Measurements from ENCODE around the gene PLA1A.
A peak's percentile ranks its signal among the peaks of the same experiment; 100 is the strongest.

The PLA1A gene

DNA sequence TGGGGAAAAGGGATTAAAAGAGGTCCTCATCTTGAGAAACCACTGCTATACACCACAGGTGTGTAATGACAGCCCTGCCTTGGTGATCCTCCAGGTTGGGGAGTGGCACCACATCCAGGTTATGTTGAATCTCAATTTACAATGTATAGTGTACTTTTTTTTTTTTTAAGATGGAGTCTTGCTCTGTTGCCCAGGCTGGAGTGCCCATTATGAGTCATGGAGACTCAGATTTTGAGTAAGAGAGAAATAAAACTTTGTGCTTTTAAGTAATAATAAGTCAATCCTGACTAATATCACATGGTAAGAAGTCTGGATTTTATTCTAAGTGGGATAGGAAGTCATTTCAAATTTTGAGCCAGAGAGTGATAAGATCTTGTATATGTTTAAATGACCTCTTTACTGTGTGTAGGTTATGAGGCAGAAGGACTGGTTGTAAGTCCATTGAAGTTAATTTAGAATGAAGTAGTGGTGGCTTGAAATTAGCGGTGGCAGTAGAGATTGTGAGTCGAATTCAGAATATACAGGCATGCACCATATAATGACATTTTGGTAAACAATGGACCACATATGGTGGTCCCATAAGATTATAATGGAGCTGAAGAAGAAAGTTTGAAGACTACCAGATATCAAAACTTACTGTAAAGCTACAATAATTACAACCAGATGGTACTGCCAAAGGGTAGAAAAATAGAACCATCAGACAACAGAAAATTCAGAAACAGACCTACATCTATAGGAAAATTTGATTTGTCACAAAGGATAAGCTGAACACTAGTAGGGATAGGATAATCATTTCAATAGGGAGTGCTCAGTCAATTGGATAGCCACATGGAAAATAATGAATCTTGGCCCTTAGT is 42.0 kb downstream of the PLA1A start:
- DNase-seq = no peak

DNA sequence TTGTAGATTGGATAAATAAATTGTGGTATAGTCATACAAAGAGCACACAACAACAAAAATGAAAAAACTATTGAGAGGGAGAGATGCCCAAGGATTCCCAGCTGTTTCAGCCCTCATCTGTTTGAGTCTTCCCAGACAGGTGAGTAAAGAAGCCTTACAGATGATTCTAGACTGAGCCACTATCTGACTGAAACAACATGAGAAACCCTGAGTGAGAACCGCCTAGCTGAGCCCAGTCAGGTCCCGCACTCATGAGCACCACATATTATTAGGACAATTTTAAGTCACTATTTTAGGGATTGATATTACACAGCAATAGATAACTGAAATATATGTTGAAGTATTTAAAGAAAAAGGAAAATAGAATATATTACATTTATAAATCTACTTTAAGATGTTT is 43.7 kb downstream of the PLA1A start:
- no peak for DNase-seq

DNA sequence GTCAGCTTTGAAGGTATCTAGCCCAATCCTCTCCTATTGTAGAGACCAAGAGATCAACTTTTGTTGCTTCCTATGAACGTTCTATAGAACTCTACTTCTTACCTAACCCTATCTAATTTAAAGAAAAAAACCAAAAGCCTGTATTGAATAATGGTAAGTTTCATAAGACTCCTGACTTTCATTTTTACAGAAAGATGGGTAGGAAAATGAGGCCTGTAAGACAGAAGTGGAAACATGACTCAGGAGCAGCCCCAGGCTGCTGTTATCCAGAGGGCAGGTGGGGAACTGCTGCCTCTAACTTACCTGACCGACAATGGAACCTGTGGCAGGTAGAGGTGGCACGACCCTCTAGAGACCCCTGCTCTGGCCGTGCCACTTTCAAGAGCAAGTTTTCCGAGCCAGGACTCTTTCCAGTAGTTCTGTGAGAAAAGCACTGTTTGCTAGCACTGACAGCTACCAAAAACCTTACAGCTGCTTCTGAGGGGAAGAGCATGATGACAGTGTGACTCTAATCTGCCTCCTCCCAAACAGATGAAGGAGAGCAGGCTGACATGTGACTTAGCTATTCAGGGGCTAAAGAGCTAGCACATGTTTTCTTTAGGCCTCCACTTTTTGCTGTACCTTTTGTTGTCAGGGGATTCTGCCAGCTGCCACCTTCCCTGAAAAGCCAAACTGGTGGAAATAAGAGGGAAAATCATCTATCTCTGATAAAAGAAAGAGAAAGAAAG is 45.2 kb downstream of the PLA1A start:
- peak; percentile 14 to 58 for DNase-seq

DNA sequence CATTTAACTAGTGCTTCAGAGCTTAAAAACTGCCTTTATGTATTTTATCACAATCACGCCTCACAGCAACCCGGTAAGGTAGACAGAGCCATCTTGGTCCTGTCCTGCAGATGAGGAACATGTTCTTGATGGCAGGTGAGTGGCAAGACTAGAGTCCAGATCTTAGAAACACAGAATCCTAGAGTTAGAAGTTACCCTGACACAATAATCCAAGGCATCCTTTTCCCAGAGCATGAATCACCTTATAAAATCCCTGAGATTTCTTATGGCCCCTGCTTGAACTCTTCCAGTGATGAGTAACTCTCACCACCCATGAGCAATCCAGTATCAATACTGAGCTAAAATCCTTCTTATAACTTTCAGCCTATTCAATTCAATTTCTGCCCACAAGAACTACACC is 45.8 kb downstream of the PLA1A start:
- DNase-seq = no peak

DNA sequence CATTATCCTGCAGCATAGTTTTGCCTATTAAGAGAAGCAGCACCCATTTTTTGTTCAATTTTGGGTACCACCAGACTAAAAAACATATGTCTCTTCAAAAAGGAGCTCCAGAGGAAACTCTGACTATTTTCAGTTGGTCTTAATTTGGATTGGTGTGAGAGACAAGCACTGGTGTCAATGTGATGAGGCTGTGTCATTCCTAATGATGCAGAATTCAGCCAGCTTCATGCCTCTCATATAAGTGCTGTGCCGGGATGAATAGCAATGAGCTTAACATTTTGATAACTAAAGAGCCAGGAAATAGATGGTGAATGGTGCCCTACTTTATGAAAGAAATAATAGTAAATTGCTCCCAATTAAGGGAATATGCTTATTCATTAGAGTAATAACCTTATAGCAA is 46.8 kb downstream of the PLA1A start:
- no peak for DNase-seq

DNA sequence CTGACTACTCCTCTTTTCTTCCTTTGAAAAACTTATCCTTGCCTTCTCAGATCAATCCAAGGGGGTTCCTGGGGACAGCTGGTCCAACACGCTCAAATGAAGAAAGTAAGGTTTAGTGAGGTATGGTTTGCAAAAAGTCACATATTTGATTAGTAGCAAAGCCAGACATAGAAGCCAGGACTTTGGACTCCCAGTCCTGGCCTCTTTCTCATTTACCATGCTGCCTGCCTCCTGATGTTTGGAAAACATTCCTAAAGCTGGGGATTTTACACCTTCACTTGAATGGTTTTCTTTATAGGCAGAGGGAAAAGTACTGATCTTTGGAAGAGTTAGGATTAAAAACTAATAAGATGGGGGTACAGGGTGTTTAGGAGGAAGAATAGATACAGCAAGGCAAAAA is 48.1 kb downstream of the PLA1A start:
- no peak for DNase-seq

DNA sequence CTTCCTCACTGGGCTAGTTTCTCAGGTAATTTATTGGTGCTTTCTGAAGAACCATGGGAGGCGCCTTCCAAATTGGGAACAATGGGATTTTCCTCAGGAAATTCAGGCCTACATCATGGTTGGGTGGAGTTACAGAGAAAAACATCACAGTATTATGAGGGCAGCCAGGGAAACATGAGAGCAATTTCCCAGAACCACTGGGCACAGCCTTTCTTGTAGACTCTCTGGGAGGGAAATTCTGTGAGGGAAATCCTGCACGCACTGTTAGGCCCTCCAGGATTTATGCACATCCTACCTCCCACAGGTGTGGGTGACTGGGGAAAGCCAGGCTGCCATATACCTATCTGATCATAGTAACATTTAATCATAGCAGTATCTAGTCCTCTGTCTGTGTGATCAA is 49.5 kb downstream of the PLA1A start:
- DNase-seq = no peak

DNA sequence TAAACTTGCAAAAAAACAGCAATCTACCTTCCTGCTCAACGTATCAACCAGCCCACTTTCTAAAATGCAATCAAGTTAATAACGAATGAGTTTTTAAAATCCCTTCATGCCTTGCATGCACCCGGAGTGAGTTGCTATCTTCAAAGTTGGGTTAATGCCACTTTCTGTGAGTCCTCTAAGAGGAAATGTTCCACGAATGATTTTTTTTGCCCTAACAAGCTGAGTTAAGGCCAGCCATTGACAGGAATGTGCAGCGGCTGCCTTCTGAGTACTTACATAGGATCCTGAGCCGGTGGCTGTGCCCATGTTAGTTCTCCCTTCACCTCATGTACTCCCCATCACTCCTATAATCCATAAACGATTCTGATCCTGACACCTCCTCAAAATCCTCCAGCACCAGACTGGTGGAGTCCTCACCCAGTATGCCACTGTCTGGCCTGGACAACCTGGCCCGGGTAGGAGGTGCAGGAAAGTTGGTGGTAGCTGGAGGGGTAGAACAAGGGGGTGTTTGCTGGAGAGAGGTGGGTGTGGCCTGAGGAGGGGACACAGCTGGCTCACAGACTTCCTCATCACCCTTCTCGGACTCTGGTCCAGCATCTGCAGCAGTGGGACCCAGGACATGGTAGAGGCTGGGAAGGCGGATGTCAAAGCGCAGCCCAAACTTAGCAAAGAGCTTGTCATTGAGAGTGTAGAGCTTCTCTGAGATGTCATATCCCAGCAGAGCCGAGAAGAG is 50.3 kb downstream of the PLA1A start:
- no peak for DNase-seq

DNA sequence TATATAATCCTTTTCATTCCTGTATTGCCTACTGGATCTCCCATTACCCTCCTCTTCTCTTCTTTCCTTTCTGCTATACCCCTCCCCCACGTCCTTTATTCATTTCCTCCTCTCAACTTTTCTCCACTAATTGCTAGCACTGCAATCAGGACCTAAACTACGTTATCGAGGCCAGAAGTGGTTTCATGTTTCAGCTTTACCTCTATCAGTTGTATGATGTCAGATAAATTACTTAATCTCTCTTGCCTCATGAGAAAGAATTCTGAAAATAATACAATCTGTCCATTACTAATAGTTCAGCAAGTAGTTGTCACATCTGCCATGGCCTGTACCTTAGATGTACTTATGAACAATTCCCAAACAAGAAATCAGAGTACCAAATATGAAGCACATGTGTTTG is 52.1 kb downstream of the PLA1A start:
- DNase-seq = peak in 1 of 2 experiments; percentile 70

DNA sequence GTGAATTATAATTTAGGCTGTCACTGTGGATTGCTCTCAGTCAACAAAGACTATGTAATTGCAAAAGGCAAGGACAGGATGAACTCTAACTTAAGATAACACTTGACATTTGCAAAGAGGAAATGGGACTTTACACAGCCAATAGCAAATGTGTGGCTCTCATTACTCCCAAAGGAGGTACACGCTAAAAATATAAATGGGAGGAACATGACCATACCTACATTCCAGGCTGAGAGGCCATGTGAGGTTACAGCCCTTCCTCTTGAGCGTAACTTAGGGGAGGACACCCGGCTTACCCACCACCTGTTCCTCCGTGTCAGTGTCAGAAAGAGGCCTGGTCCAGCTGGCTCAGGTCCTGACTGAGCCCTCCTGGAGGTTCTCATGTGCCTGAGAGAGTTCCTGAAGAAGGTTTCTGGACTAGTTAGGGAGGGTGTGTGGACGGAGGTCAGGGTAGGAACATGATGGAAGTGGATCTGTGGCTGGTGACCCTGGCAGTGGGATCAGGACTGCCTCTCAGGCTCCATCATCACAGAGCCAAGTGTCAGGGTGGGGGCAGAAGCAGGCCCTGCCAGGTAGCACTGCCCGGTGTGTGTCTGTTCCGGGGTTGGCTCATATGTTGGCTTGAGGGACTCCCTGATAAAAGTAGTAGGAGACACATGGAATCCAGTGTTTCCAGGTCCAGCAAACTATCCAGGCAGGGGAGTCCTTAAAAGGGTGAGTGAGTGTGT is 54.8 kb downstream of the PLA1A start:
- DNase-seq = peak; percentile 15 to 77

DNA sequence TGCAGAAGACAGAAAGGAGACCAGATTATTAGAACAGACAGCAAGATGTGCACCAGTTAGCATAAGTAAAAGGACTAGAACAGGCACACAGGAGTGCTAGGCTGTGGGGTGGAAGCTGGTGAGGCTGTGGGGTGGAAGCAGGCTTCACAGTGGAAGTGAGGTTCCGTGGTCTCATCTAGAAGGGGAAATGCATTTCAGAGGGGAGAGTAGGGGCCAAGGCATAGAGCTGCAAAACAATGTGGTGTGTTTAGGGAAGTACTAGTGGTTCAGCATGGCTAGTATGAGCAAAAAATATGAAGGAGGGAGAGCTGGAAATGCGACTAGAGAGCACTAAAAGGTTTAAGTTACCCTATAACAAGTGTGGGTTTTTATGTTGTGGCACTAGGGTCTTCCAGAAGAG is 56.2 kb downstream of the PLA1A start:
- no peak for DNase-seq

DNA sequence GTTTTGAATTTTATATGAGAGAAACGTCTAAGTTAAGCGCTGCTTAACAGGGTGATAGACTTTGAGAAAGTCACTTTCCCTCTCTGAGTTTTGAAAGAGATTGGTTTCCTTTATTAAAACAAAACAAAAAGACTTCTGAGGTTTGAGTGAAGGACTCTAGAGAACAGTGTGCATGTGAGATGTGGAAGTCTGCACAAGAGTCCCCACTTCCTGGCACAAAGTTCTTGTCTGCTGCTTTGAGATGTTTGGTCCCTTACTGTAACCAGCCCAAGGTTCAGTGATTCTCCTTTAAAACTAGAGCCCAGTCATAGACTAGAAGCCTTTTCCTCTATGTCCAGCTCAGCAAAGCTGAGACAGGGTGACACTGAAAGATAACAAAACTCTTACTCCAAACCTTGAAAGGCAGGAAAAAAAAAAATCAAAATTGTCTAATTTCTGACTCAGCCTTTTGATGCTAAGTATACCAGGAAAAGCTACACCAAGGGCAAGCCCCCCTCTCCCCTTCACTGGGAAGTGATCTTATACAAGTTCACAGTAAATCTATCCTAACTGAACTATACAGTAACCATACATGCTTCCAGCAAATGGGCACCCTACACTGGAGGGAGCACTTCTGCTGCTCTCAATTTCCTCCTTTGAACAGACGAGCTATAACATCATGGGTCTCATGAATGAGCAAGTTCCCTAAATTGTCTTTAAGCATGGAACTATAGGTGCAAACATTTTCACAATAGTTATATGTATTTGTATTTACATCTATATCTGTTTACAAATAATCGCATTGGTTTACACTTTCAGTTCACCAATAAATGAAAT is 60.4 kb downstream of the PLA1A start:
- no peak for DNase-seq

DNA sequence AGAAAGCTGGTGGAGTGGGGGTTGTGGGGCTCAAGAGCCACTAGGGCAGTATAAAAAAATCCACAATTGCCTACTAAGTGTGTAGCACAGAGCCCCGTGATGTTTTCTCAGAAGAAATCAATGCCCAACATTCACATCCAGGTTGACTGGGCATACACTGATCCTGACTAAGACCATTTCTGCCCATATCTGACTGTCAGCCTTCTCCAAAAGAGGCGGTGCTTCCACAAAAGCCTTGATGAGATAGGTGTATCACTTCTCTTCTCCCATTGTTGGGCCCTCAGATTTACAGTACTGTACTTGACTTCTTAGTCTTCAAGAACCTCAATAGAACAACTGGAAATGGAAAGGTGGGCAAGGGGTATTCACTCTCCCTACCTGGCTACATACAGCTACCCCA is 61.3 kb downstream of the PLA1A start:
- DNase-seq = no peak

DNA sequence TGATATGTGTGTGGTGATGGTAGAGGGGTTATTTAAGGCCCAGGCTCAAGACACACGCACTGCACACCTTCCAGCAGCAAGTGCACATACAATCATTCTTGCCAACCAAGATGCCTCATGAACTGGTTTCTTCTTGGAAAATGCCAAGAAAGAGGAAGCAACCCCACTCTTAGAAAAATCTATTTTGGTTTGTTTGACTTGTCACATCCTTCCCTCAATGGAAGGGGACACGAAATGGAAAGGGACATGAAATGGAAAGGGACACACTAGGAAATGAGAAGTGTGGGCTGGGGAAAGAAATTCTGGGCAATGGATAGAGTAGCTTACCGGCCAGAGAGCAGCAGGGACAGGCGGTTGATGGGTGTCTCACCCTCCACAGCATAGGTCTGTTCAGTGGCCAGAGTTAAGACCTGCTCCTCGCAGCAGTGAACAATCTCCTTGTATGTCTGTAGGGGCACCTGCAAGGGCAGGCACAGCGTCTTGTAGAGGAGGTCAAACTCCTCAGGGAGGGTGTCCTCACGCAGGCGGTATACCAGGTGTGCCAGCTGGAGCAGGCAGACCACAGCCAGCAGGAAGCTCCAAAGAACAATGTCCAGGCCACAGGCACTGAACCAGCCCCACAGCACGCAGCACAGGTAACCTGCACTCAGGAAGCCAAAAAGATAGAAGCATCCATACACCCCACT is 62.1 kb downstream of the PLA1A start:
- DNase-seq = no peak

DNA sequence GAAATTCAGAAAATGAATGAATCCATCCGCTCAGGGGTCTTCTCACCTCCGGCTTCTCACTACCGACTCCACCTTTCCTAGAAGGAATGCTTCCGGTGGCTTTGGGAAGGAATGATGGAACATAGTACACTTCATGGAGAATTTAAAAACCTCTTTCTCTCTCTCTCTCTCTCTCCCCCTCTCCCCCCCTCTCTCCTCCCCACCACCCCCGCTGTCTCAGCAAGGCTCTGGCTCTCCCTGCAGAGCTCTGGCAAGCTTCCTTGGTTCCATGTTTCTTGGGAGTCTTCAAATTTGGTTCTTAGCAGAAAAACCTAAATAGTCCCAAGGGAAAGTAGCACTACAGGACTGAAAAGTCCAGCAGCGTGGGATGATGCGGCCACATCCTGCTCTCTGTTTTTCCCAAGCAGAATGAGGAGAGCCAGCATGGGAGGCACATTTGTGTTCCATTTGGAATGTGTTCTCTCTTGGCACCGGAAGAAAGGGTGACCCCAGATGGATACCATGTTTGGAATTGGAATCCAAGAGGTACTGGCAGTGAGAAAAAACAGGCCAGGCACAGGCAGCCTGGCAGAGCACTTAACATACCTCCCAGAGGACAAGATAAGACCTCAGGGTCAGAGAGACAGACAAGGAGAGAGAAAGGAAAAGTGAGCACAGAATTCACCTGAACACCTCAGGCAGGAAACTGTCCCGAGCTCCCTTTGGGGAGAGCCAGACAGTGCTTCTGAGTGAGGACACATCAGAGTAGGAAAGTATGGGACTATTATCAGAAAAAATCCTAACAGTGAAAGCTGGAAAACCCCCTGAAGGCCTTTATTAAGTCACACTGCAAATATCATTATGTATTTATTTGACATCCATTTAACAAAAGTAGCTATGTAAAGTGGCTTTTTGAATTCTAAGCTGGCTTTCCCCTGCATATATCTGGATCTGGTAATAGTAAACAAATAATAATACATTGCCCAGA is 63.1 kb downstream of the PLA1A start, which contains the start of gene POPDC2:
TSS of gene POPDC2 (minus strand) at position 116 of the 967 bp plus-strand sequence. CDS start 166 bp downstream, outside the sequence.
- DNase-seq = no peak

DNA sequence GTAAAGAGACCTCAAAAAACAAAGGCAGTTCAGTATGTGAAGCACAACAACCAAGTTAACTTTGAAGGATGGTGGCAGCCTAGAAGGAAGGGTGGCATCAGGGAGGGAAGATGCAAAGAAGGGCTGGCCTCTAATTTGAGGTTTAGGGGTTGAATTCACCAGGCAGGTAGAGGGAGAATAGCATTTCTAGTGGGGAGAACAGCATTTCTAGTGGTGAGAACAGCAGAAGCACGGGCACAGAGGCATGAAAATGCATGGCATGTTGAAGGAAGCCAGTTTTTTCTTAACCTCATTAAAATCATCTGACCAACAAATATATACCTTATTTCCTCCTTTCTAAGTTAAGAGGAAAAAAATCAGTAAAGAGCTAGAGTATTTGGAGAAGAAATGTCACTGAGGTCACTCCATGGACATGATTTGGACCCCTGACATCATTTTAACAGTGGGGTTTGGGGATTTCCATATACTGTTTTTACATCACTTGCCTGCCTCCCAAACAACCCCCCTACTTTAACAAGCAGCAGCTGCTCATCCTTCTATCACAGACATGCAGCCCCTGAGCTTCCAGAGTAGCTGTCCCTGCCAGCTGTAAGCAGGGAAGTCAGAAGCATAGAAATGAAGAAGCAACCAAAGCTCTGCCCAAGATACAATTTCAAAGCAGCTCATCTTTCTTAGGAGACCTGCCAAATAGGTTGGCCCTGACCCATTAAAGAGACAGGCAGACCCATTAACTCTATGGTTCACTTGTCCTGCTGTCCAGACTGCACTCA is 65.1 kb downstream of the PLA1A start:
- DNase-seq = no peak

DNA sequence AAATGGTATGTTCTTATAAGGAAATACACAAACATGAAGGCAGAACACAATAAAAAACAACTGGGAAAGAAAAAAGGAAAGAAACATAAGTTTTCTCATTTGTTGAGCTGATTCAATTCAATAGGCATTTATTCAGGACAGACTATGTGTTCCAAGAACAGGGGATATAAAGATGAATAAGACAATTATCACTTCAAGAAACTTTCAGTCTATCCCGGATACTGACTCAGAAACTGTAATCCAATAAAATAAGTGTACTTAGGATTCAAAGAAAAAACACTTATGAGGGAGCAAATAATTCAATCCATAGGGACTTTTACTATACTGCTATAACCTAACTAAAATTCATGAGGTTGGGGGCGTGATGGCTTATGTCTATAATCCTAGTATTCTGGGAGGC is 66.2 kb downstream of the PLA1A start:
- DNase-seq = no peak

DNA sequence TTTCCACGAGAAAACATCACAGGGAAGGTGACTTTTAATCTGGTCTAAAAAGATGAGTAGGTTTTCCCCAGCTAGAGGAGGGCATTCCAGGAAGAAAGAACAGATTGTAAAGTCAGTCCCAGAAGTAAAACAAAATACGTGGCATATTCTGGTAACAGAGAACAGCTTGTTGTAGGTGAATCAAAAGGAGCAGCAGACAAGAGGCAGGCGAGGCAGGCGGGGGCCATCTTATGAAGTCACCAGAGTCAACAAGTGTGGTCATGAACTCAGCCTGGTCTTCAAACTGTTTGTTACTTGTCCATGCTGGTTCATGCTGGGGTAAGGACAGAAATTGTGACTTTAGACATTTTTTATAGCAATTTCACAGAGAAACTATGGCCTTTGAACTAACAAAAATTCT is 66.7 kb downstream of the PLA1A start:
- DNase-seq = no peak

DNA sequence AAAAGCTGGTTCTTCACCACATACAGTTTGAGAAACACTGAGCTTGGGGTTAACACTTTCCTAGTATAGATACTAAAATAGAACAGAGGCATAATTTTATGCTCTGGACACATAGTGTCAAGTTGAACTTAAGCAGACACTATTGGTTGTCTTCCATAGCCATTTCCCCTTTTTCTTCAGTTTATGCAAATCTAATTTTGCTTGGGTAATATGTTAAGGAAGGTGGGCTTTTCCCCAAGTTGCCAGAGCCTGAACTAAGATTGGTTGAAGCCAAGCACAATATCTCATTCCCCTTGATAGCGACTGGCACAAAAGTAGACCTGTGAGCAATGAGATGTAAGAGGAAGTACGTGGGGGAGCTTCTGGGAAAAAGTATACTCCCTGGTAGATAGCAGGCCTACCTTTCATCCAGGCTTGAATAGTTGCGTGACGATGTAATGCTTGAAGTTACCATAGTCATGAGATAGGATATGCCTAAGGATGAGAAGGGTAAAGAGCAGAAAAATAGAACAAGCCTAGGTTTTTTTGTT is 67.2 kb downstream of the PLA1A start:
- DNase-seq = no peak

All from NCI-H524 (cell line).